Lung (tissue), 12 donors: ENCODE data around the gene JAK1. TPM values are rescaled to one million over a fixed set of nuclear protein-coding genes. Genes with fewer than 3 reads are reported as not detected.

Experiments
- ATAC-seq: fragments of 200-7000 bp; cut with Tn5 transposase; one replicate; pipeline ENCODE4 v1.9.1; 2020; ENCODE audit warnings: moderate number of reproducible peaks; ENCODE audit not compliant: insufficient read depth, low FRiP score
- DNase-seq, 3 donors: peaks; one replicate each; pipeline ENCODE4 v3.0.0-alpha.2; 2013 to 2017
- H3K27ac ChIP-seq, 2 donors: one replicate each; pipeline ENCODE4 v1.5.1; 2013; ENCODE audit warnings: mild to moderate bottlenecking in 2 of 2, moderate library complexity in 2 of 2, control low read depth in 1 of 2, inconsistent platforms in 1 of 2, low read depth in 1 of 2, low read length in 1 of 2
- H3K27me3 ChIP-seq, 3 donors: one replicate each; pipeline ENCODE4 v1.5.1; 2013; ENCODE audit warnings: low read length in 2 of 3; ENCODE audit not compliant: control insufficient read depth in 3 of 3, insufficient read depth in 3 of 3
- H3K36me3 ChIP-seq, 4 donors: one replicate each; pipeline ENCODE4 v1.5.1; 2013; ENCODE audit warnings: low read length in 4 of 4, mild to moderate bottlenecking in 1 of 4, moderate library complexity in 1 of 4; ENCODE audit not compliant: control insufficient read depth in 4 of 4, insufficient read depth in 4 of 4
- H3K4me1 ChIP-seq, 5 donors: one replicate each; pipeline ENCODE4 v1.5.1; 2013; ENCODE audit warnings: low read length in 5 of 5, mild to moderate bottlenecking in 2 of 5, moderate library complexity in 1 of 5; ENCODE audit not compliant: control insufficient read depth in 5 of 5, insufficient read depth in 5 of 5
- H3K4me3 ChIP-seq: one replicate; pipeline ENCODE4 v1.5.1; 2013; ENCODE audit warnings: mild to moderate bottlenecking, control low read depth, moderate library complexity
- H3K9ac ChIP-seq, 2 donors: one replicate each; pipeline ENCODE4 v1.5.1; 2013; ENCODE audit warnings: low read length in 2 of 2, control low read depth in 1 of 2; ENCODE audit not compliant: insufficient read depth in 1 of 2
- H3K9me3 ChIP-seq, 4 donors: one replicate each; pipeline ENCODE4 v1.5.1; 2013; ENCODE audit warnings: low read length in 3 of 4, mild to moderate bottlenecking in 1 of 4, moderate library complexity in 1 of 4; ENCODE audit not compliant: control insufficient read depth in 4 of 4, insufficient read depth in 3 of 4
- CTCF ChIP-seq: IDR thresholded peaks from 2 replicates; pipeline ENCODE4 v1.5.1; 2012; ENCODE audit warnings: mild to moderate bottlenecking; ENCODE audit errors: control extremely low read depth, extremely low read depth
- WGBS, 2 donors: extraction: QIAGEN DNeasy Blood & Tissue Kit; methylation state at CpG; one replicate each; pipeline ENCODE4 v1.1.7; 2013; 5-methylcytosine and 5-hydroxymethylcytosine counted together
- polyA plus RNA-seq, 2 donors: library from polyadenylated mRNA; stranded (reverse); fragments of 200-250 nt; gene quantifications; one replicate each; pipeline ENCODE4 v1.2.1, GENCODE V29; 2013
- total RNA-seq, 2 donors: library from RNA; depleted of rRNA in 1 of 2; stranded (reverse); fragments of >200 nt in 1 of 2; gene quantifications; one replicate each; pipeline ENCODE4 v1.2.1, GENCODE V29; 2014 to 2021
- donor health status: control.
- donor health status: control.
- donor health status: Bipolar disorder and iron deficiency.
- donor health status: healthy.
- donor health status: DM: yes; HTN: yes; CAD: no.

The JAK1 gene
- total and polyA plus RNA-seq, 4 donors: 26.7 to 162 (median 116) TPM

- DNase-seq (no peak), ATAC-seq (no peak)
- Histone ChIP-seq H3K4me1 (no peaks in the 10 kb centered on the region), H3K27ac (no peak overlapping the region), H3K36me3 (peaks cover 0 to 15% (median 5%) of the 10 kb centered on the region in 4 donors), H3K27me3 (no peaks in the 10 kb centered on the region), H3K9ac (no peak overlapping the region), H3K9me3 (no peaks in the 10 kb centered on the region), H3K4me3 (no peak overlapping the region)
- TF ChIP-seq CTCF: no peak
- WGBS, 2 donors: 97 to 98% methylated on average over 1 of the region's 1 CpG
These were observed 151.9 kb downstream of the JAK1 start for GRCh38 chr1:64814427-64814826.

- WGBS, 2 donors: 94 to 96% methylated on average over 6 of the region's 6 CpGs
- no peak overlapping the region for H3K4me3 ChIP-seq
- no peaks in the 10 kb centered on the region for H3K27me3 ChIP-seq
- no peak overlapping the region for H3K27ac ChIP-seq
- no peaks in the 10 kb centered on the region for H3K9me3 ChIP-seq
- ATAC-seq (no peak), DNase-seq (no peak)
- H3K9ac ChIP-seq: no peak overlapping the region
- TF ChIP-seq CTCF: no peak
- peaks cover 0 to 12% (median 5%) of the 10 kb centered on the region in 4 donors for H3K36me3 ChIP-seq
- peaks cover 0 to 3% (median 0%) of the 10 kb centered on the region in 5 donors for H3K4me1 ChIP-seq
These were observed 155.2 kb downstream of the JAK1 start for GRCh38 chr1:64811131-64811530.

GRCh38 chr1:64810001-64810400 lies 156.3 kb downstream of the JAK1 start:
- Histone ChIP-seq H3K9ac (no peak overlapping the region), H3K27ac (no peak overlapping the region), H3K27me3 (no peaks in the 10 kb centered on the region), H3K36me3 (peaks cover 0 to 10% (median 4%) of the 10 kb centered on the region in 4 donors), H3K9me3 (no peaks in the 10 kb centered on the region), H3K4me3 (no peak overlapping the region), H3K4me1 (peaks cover 0 to 3% (median 0%) of the 10 kb centered on the region in 5 donors)
- peak in 2 of 3 donors; percentile 71 to 88 for DNase-seq
- ATAC-seq: no peak
- TF ChIP-seq CTCF: no peak
- 87 to 88% methylated on average over 1 of the region's 1 CpG for WGBS, 2 donors

GRCh38 chr1:64809309-64809708 lies 157.0 kb downstream of the JAK1 start:
- no peak for ATAC-seq
- no peak for DNase-seq
- no peak for TF ChIP-seq CTCF
- no peak overlapping the region for H3K9ac ChIP-seq
- H3K9me3 ChIP-seq: no peaks in the 10 kb centered on the region
- no peak overlapping the region for H3K4me3 ChIP-seq
- peaks cover 0 to 7% (median 2%) of the 10 kb centered on the region in 4 donors for H3K36me3 ChIP-seq
- H3K27ac ChIP-seq: no peak overlapping the region
- H3K27me3 ChIP-seq: no peaks in the 10 kb centered on the region
- peaks cover 0 to 3% (median 0%) of the 10 kb centered on the region in 5 donors for H3K4me1 ChIP-seq
